ENCODE results near the gene BAX. TPM values are rescaled to one million over a fixed set of nuclear protein-coding genes. Genes with fewer than 3 reads are reported as not detected.

The BAX gene
- total and polyA plus RNA-seq, 2 of the 4 experiments (the other 2 are of a cell fraction), result 23.3 to 169 TPM

DNA sequence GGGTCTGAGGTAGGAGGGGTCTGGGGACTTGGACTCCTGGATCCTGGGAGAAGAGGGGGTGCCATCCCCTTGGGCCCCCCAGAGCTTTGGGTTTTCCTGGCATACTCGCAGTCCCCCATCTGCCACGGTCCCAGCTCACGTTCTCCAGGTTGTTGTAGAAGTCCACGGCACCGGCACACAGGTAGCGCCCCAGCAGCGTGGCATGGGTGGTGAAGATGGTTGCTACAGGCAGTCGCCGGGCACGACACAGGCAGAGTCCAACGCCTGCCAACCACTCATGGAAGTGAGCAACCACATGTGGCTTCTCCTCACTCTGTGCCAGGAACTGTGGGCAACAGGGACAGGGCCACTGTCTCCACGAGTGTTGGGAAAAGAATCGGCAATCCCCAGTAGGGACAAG is 31.0 kb downstream of the BAX start:
- H4K5ac ChIP-seq (ENCODE audit: low read depth, low read length), result no peak overlapping the region
- TF ChIP-seq BHLHE40 (IDR thresholded peaks at IDR 0.05; ENCODE audit: low read depth, low read length) (no peak), FOS (IDR thresholded peaks at IDR 0.05; ENCODE audit: low read depth, low read length) (no peak)
- no peak overlapping the region for H3K56ac ChIP-seq (ENCODE audit: extremely low read depth, insufficient read depth, low read length)
- no peak overlapping the region for H3K27ac ChIP-seq (ENCODE audit: insufficient read depth, low read length)
- no peak overlapping the region for H2BK120ac ChIP-seq (ENCODE audit: low read depth, low read length)
- dilution Hi-C loops (cut with HindIII; ENCODE audit: low sequenced_read_pairs, unreplicated experiment), result no loop called here
- no peak overlapping the region for H3K4me2 ChIP-seq (ENCODE audit: low read depth, low read length)
- no peak overlapping the region for H2AK9ac ChIP-seq (replicated peaks; ENCODE audit: low read depth, low read length, poor library complexity)
- peaks cover 13% of the 10 kb centered on the region for H3K9me1 ChIP-seq (ENCODE audit: insufficient read depth, low read length)
- no peak overlapping the region for H3K23ac ChIP-seq (ENCODE audit: low read depth, low read length)
- no peaks in the 10 kb centered on the region for H3K27me3 ChIP-seq (ENCODE audit: control insufficient read depth, insufficient read depth, low read length)
- no peak overlapping the region for H2BK20ac ChIP-seq (ENCODE audit: low read depth, low read length)
- no peak for ATAC-seq (ENCODE audit: low read depth)
- peaks cover 4% of the 10 kb centered on the region for H3K4me1 ChIP-seq (ENCODE audit: control insufficient read depth, insufficient read depth, low read length)
- in situ Hi-C loops (cut with MboI; ENCODE audit: low sequenced_read_pairs), result no loop called here
- H4K91ac ChIP-seq (ENCODE audit: insufficient read depth, low read depth, low read length), result no peak overlapping the region
- no peak for DNase-seq
- H2BK5ac ChIP-seq (ENCODE audit: low read depth, low read length, poor library complexity, severe bottlenecking), result no peak overlapping the region
- no peak overlapping the region for H3K4ac ChIP-seq (ENCODE audit: low read depth, low read length)
- no peak overlapping the region for H3K4me3 ChIP-seq (ENCODE audit: insufficient read depth, low read depth, low read length)
- H3K9ac ChIP-seq (ENCODE audit: low read depth, low read length), result no peak overlapping the region
- peaks cover 27 to 57% of the 10 kb centered on the region in 2 experiments for H3K79me1 ChIP-seq (ENCODE audit: low read depth in 1 of 2, low read length in 2 of 2)
- H3K14ac ChIP-seq (replicated peaks; ENCODE audit: low read depth, low read length), result no peak overlapping the region
- intact Hi-C loops (cut with micrococcal nuclease), result no loop called here
- POLR2A ChIA-PET (ENCODE audit: unreplicated experiment), result interaction anchor here (0.6 kb wide), 1 partner anchor 19 kb away, joined by 4 read pairs; no protein-coding TSS in a partner anchor
- peaks cover 18% of the 10 kb centered on the region for H4K20me1 ChIP-seq (ENCODE audit: insufficient read depth, low read length)
- H4K8ac ChIP-seq (ENCODE audit: low read depth in 2 of 2, low read length in 2 of 2), result no peak overlapping the region
- 98% methylated on average over 8 of the region's 13 CpGs; no CpG with 5 or more reads in 1 of the 2 experiments for WGBS, 2 experiments (ENCODE audit: extremely low coverage in 2 of 2, insufficient read length in 1 of 2)
- CTCF ChIA-PET, result no interaction called here
- no peak overlapping the region for H2AFZ ChIP-seq (replicated peaks; ENCODE audit: low read length, poor library complexity)
- H3K9me3 ChIP-seq (ENCODE audit: control insufficient read depth, insufficient read depth, low read length), result no peaks in the 10 kb centered on the region
- H3K18ac ChIP-seq (ENCODE audit: low read depth, low read length), result no peak overlapping the region
- BruUV-seq (replicated peaks), result no TSS peak
- no peak overlapping the region for H2BK15ac ChIP-seq (ENCODE audit: low read depth, low read length)
- H2AK5ac ChIP-seq (ENCODE audit: low read depth, low read length), result no peak overlapping the region
- H3K36me3 ChIP-seq (ENCODE audit: control insufficient read depth, insufficient read depth, low read length), result peaks cover 62% of the 10 kb centered on the region

Measured in IMR-90 (cell line).